Caco-2 (cell line): ENCODE measurements around the gene PVALB. TPM values are rescaled to one million over a fixed set of nuclear protein-coding genes. Genes with fewer than 3 reads are reported as not detected.

Experiments
- BruUV-seq: library from RNA; stranded (reverse); fragments of 400-500 nt; replicated peaks from 2 replicates; lab custom pipeline; 2021; lab: Mats Ljungman, UMichigan
- CTCF ChIA-PET: fragments of 300-600 bp; sonication (Branson Sonifier 250); formaldehyde crosslinking; loops from one replicate; lab custom pipeline; 2022; ENCODE audit warnings: antibody characterized with exemption; lab: Charles Lee
- POLR2A ChIA-PET: fragments of 300-600 bp; sonication (Branson Sonifier 250); formaldehyde crosslinking; loops from one replicate; lab custom pipeline; 2022; ENCODE audit warnings: antibody characterized with exemption; lab: Charles Lee
- DNase-seq, 2 experiments: peaks; one replicate each; pipeline versions ENCODE4 v3.0.0 to v3.0.0-alpha.2; 2020 to 2022
- H3K27me3 ChIP-seq: replicated peaks from 2 replicates; pipeline ENCODE4 v1.6.0; 2011; ENCODE audit warnings: low read length; ENCODE audit not compliant: control insufficient read depth, insufficient read depth
- H3K36me3 ChIP-seq: 2 replicates; pipeline ENCODE4 v1.5.1; 2011; ENCODE audit warnings: low read length; ENCODE audit not compliant: control insufficient read depth, insufficient read depth
- H3K4me1 ChIP-seq: fragments of 250-450 bp; sonication (Bioruptor Pico); 2 replicates; pipeline ENCODE4 v1.5.1; 2020; ENCODE audit warnings: mild to moderate bottlenecking
- H3K4me3 ChIP-seq: 2 replicates; pipeline ENCODE4 v1.5.1; 2011; ENCODE audit warnings: low read depth, mild to moderate bottlenecking, control low read depth, low read length
- H3K9me3 ChIP-seq: fragments of 250-450 bp; sonication (Bioruptor Pico); 2 replicates; pipeline ENCODE4 v1.5.1; 2020; ENCODE audit warnings: mild to moderate bottlenecking, moderate library complexity
- H3K27ac Mint-ChIP-seq: one replicate; pipeline ENCODE4 v1.8.0; 2022; ENCODE audit warnings: mixed read lengths; ENCODE audit not compliant: unreplicated experiment
- H3K27me3 Mint-ChIP-seq: one replicate; pipeline ENCODE4 v1.8.0; 2022; ENCODE audit warnings: mixed read lengths; ENCODE audit not compliant: insufficient read depth, unreplicated experiment
- H3K36me3 Mint-ChIP-seq: one replicate; pipeline ENCODE4 v1.8.0; 2022; ENCODE audit warnings: mild to moderate bottlenecking, mixed read lengths; ENCODE audit not compliant: insufficient read depth, unreplicated experiment
- H3K4me1 Mint-ChIP-seq: one replicate; pipeline ENCODE4 v1.8.0; 2022; ENCODE audit warnings: low read depth, mixed read lengths; ENCODE audit not compliant: unreplicated experiment
- H3K4me3 Mint-ChIP-seq: one replicate; pipeline ENCODE4 v1.8.0; 2022; ENCODE audit warnings: mild to moderate bottlenecking, moderate library complexity, mixed read lengths; ENCODE audit not compliant: unreplicated experiment
- H3K9me3 Mint-ChIP-seq: one replicate; pipeline ENCODE4 v1.8.0; 2022; ENCODE audit warnings: mixed read lengths; ENCODE audit not compliant: unreplicated experiment
- intact Hi-C: fragments of 100-400 bp; cut with micrococcal nuclease; formaldehyde crosslinking; loops from one replicate; pipeline ENCODE4 v1.10.0; 2022; ENCODE audit not compliant: unreplicated experiment
- total RNA-seq: library from RNA; stranded (reverse); gene quantifications from 2 replicates; pipeline ENCODE4 v1.2.3, GENCODE V29; 2022
- TF ChIP-seq, protein P1 (sequence below), 2 experiments: fragments of 200-600 bp in 1 of 2; IDR thresholded peaks; 1 replicate in 1 of 2; 2 replicates in 1 of 2; pipeline versions ENCODE4 v1.5.1 to v1.8.0; 2011 to 2022; ENCODE audit warnings: antibody characterized with exemption in 1 of 2, control low read depth in 1 of 2, inconsistent platforms in 1 of 2, low read depth in 1 of 2, low read length in 1 of 2, mild to moderate bottlenecking in 1 of 2, moderate library complexity in 1 of 2; ENCODE audit not compliant: insufficient read depth in 1 of 2, severe bottlenecking in 1 of 2, unreplicated experiment in 1 of 2

PVALB gene
- total RNA-seq, 1 experiment from 2014 or later = not detected

DNA sequence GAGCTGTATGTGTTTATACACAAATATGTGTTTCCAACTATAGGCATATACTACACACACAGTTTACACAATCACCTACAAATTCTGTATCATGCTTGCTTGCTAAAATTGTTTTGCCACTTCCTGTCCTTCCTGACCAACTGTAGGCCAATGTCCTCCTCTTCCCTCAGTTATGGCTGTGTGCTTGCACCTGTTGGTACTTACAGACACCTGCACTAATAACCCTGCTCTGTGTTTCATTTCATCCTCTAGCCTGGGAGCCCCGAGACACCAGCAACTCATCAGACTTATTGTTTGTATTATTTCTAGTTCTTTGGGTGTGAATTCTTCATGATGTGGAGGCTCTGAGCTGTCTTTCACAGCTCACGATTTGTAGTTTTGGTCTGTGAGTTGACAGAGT lies 42.1 kb upstream of the PVALB start:
- Mint-ChIP-seq H3K36me3 (no peaks in the 10 kb centered on the region), H3K4me3 (no peak overlapping the region), H3K9me3 (no peaks in the 10 kb centered on the region), H3K27ac (no peak overlapping the region), H3K4me1 (peaks cover 6% of the 10 kb centered on the region), H3K27me3 (peaks cover 6% of the 10 kb centered on the region)
- POLR2A ChIA-PET = no interaction called here
- Histone ChIP-seq H3K36me3 (no peaks in the 10 kb centered on the region), H3K4me1 (no peaks in the 10 kb centered on the region), H3K27me3 (peaks cover 1% of the 10 kb centered on the region; the same call in 1 of the 2 replicates), H3K9me3 (no peaks in the 10 kb centered on the region), H3K4me3 (no peak overlapping the region)
- CTCF ChIA-PET = interaction anchor here (1.0 to 1.1 kb wide), 2 partner anchors 83 to 185 kb away, joined by 3 read pairs; no protein-coding TSS in a partner anchor
- intact Hi-C loops = no loop called here
- DNase-seq = no peak
- BruUV-seq = no TSS peak
- TF ChIP-seq, protein P1, sequence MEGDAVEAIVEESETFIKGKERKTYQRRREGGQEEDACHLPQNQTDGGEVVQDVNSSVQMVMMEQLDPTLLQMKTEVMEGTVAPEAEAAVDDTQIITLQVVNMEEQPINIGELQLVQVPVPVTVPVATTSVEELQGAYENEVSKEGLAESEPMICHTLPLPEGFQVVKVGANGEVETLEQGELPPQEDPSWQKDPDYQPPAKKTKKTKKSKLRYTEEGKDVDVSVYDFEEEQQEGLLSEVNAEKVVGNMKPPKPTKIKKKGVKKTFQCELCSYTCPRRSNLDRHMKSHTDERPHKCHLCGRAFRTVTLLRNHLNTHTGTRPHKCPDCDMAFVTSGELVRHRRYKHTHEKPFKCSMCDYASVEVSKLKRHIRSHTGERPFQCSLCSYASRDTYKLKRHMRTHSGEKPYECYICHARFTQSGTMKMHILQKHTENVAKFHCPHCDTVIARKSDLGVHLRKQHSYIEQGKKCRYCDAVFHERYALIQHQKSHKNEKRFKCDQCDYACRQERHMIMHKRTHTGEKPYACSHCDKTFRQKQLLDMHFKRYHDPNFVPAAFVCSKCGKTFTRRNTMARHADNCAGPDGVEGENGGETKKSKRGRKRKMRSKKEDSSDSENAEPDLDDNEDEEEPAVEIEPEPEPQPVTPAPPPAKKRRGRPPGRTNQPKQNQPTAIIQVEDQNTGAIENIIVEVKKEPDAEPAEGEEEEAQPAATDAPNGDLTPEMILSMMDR (IDR thresholded peaks at IDR 0.05; ENCODE audit: insufficient read depth in 1 of 2, low read depth in 1 of 2, low read length in 1 of 2, severe bottlenecking in 1 of 2, unreplicated experiment in 1 of 2) = no peak

DNA sequence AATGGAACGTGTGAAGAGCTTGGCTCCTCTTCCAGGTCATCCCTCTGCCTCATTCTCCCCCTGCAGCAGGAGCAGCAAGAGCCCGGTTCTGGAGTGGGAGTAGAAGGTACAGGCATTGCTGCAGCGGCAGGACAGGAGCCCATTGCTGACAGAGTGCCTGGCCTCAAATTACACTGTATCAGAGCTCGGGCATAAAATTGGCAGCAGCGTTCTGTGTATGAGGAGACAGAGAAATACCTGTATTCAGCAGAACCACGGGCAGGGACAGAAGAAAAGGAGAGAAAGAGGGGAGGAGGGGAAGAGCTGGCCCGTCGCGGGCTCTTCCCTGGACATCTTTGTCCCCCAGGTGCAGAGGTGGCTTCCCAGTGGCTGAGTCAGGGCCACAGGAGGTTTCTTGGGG lies 41.3 kb upstream of the PVALB start:
- TF ChIP-seq, protein P1 (IDR thresholded peaks at IDR 0.05; ENCODE audit: insufficient read depth in 1 of 2, low read depth in 1 of 2, low read length in 1 of 2, severe bottlenecking in 1 of 2, unreplicated experiment in 1 of 2) = no peak
- Mint-ChIP-seq H3K27me3 (peaks cover 7% of the 10 kb centered on the region), H3K36me3 (no peaks in the 10 kb centered on the region), H3K4me1 (peaks cover 6% of the 10 kb centered on the region), H3K4me3 (no peak overlapping the region), H3K27ac (no peak overlapping the region), H3K9me3 (peaks cover 4% of the 10 kb centered on the region)
- Histone ChIP-seq H3K4me1 (no peaks in the 10 kb centered on the region), H3K9me3 (no peaks in the 10 kb centered on the region), H3K27me3 (peaks cover 1% of the 10 kb centered on the region; the same call in 1 of the 2 replicates), H3K36me3 (no peaks in the 10 kb centered on the region), H3K4me3 (no peak overlapping the region)
- intact Hi-C loops = no loop called here
- BruUV-seq = no TSS peak
- CTCF ChIA-PET = interaction anchor here (1.0 kb wide), 1 partner anchor 82 kb away, joined by 3 read pairs; no protein-coding TSS in a partner anchor
- DNase-seq = no peak
- POLR2A ChIA-PET = no interaction called here

DNA sequence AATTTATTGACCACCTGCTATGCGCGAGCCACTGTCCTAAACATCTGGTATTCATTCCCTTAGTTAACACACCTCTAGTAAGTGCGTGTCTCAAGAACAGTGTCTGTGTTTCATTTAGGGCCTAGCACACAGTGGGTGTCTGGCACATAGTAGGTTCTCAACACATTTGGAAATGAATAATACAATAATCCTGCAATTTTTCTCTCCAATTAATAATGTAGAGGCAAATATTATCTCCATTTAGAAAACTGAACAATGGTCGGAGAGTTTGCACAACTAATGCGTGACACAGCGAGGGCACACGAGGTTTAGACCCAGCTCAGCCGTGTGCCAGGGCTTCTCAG lies 39.9 kb upstream of the PVALB start:
- Mint-ChIP-seq H3K4me3 (no peak overlapping the region), H3K4me1 (peaks cover 6% of the 10 kb centered on the region), H3K36me3 (no peaks in the 10 kb centered on the region), H3K9me3 (peaks cover 10% of the 10 kb centered on the region), H3K27ac (no peak overlapping the region), H3K27me3 (peaks cover 8% of the 10 kb centered on the region)
- H3K27me3 ChIP-seq = peaks cover 1% of the 10 kb centered on the region; the same call in 1 of the 2 replicates
- H3K4me1 ChIP-seq = no peaks in the 10 kb centered on the region
- TF ChIP-seq, protein P1 (IDR thresholded peaks at IDR 0.05; ENCODE audit: insufficient read depth in 1 of 2, low read depth in 1 of 2, low read length in 1 of 2, severe bottlenecking in 1 of 2, unreplicated experiment in 1 of 2) = no peak
- ChIA-PET POLR2A (no interaction called here), CTCF (interaction anchor here (0.5 to 1.5 kb wide), 8 partner anchors 13 to 279 kb away, joined by 3 to 20 read pairs (median 4); partner anchors contain the start of gene IFT27)
- no peaks in the 10 kb centered on the region for H3K36me3 ChIP-seq
- no peak overlapping the region for H3K4me3 ChIP-seq
- BruUV-seq = no TSS peak
- no peak for DNase-seq
- no peaks in the 10 kb centered on the region for H3K9me3 ChIP-seq
- intact Hi-C loops = loop anchor here (1.0 kb wide), 2 partner anchors 74 to 122 kb away; no protein-coding TSS in a partner anchor
